GM12874 (cell line): ENCODE data around the gene IMP3.

Source experiments
- CTCF ChIP-seq: IDR thresholded peaks from 2 replicates; pipeline ENCODE4 v1.5.1; 2011; ENCODE audit warnings: low read depth, mild to moderate bottlenecking, control low read depth, low read length, moderate library complexity; ENCODE audit not compliant: insufficient read depth

IMP3 gene

GRCh38 chr15:75591655-75592364 lies 48.2 kb downstream of the IMP3 start:
- TF ChIP-seq CTCF: no peak

GRCh38 chr15:75590239-75590638 lies 49.8 kb downstream of the IMP3 start:
- no peak for TF ChIP-seq CTCF
